T-cell (primary cell): ENCODE measurements around the gene DCAF7. TPM values are rescaled to one million over a fixed set of nuclear protein-coding genes. Genes with fewer than 3 reads are reported as not detected.

Experiments
- ATAC-seq, 4 experiments: fragments of 200-7000 bp in 3 of 4; fragments of 150-1000 bp in 1 of 4; cut with Tn5 transposase; replicated peaks in 1 of 4; 1 replicate in 3 of 4; 2 replicates in 1 of 4; pipeline ENCODE4 v1.10.0; 2021; ENCODE audit warnings: moderate library complexity in 3 of 4, mild to moderate bottlenecking in 2 of 4, moderate number of reproducible peaks in 1 of 4
- CTCF ChIA-PET, 2 donors: fragments of 300-600 bp; sonication (Branson Sonifier 250); formaldehyde crosslinking; loops; one replicate each; lab custom pipeline; 2022; ENCODE audit warnings: antibody characterized with exemption in 2 of 2; lab: Charles Lee
- POLR2A ChIA-PET, 2 donors: fragments of 300-600 bp; sonication (Branson Sonifier 250); formaldehyde crosslinking; loops; one replicate each; lab custom pipeline; 2022; ENCODE audit warnings: antibody characterized with exemption in 2 of 2; lab: Charles Lee
- DNase-seq, 35 experiments: peaks; one replicate each; pipeline versions ENCODE4 v3.0.0 to v3.0.0-alpha.2; 2013 to 2023
- H3K27ac ChIP-seq: one replicate; pipeline ENCODE4 v1.5.1; 2013; ENCODE audit warnings: low read length
- H3K27me3 ChIP-seq, 2 experiments: replicated peaks in 1 of 2; 1 replicate in 1 of 2; 2 replicates in 1 of 2; pipeline versions ENCODE4 v1.6.1 to v1.7.0; 2013; ENCODE audit warnings: low read length in 1 of 2, mixed read lengths in 1 of 2; ENCODE audit not compliant: control insufficient read depth in 2 of 2, insufficient read depth in 2 of 2; ENCODE audit errors: extremely low read depth in 1 of 2
- H3K36me3 ChIP-seq, 2 donors: 1 replicate in 1 of 2; 2 replicates in 1 of 2; pipeline versions ENCODE4 v1.6.1 to v1.7.0; 2013; ENCODE audit warnings: low read length in 1 of 2; ENCODE audit not compliant: control insufficient read depth in 2 of 2, insufficient read depth in 1 of 2; ENCODE audit errors: extremely low read depth in 1 of 2
- H3K4me1 ChIP-seq, 2 experiments: 1 replicate in 1 of 2; 2 replicates in 1 of 2; pipeline versions ENCODE4 v1.6.1 to v1.7.0; 2013; ENCODE audit warnings: low read length in 2 of 2, mixed read lengths in 1 of 2; ENCODE audit not compliant: insufficient read depth in 2 of 2, control insufficient read depth in 1 of 2; ENCODE audit errors: extremely low read depth in 1 of 2
- H3K4me3 ChIP-seq, 2 donors: 1 replicate in 1 of 2; 2 replicates in 1 of 2; pipeline versions ENCODE4 v1.5.1 to v1.7.0; 2013; ENCODE audit warnings: mild to moderate bottlenecking in 2 of 2, low read length in 1 of 2, moderate library complexity in 1 of 2; ENCODE audit not compliant: control insufficient read depth in 1 of 2; ENCODE audit errors: extremely low read depth in 1 of 2
- H3K9me3 ChIP-seq: 2 replicates; pipeline ENCODE4 v1.7.0; 2013
- H3K27ac Mint-ChIP-seq, 2 donors: one replicate each; pipeline ENCODE4 v1.8.0; 2020 to 2021; ENCODE audit warnings: mild to moderate bottlenecking in 2 of 2, mixed read lengths in 2 of 2
- H3K27me3 Mint-ChIP-seq, 2 donors: one replicate each; pipeline ENCODE4 v1.8.0; 2021 to 2022; ENCODE audit warnings: mixed read lengths in 2 of 2
- H3K36me3 Mint-ChIP-seq: one replicate; pipeline ENCODE4 v1.8.0; 2021; ENCODE audit warnings: mixed read lengths
- H3K4me1 Mint-ChIP-seq, 3 donors: one replicate each; pipeline ENCODE4 v1.8.0; 2020 to 2022; ENCODE audit warnings: mixed read lengths in 3 of 3, mild to moderate bottlenecking in 1 of 3
- H3K4me3 Mint-ChIP-seq, 3 donors: one replicate each; pipeline ENCODE4 v1.8.0; 2020 to 2022; ENCODE audit warnings: mild to moderate bottlenecking in 3 of 3, mixed read lengths in 3 of 3, moderate library complexity in 3 of 3
- H3K9me3 Mint-ChIP-seq, 3 donors: one replicate each; pipeline ENCODE4 v1.8.0; 2020 to 2022; ENCODE audit warnings: mixed read lengths in 3 of 3
- WGBS: methylation state at CpG from one replicate; pipeline ENCODE4 v1.1.5; 2013; ENCODE audit warnings: missing lambda C conversion rate; ENCODE audit not compliant: insufficient coverage; 5-methylcytosine and 5-hydroxymethylcytosine counted together
- total RNA-seq, 35 experiments: library from RNA in 6 of 35; stranded (reverse) in 6 of 35; fragments of 120-200 nt in 1 of 35; gene quantifications; one replicate each; pipeline versions ENCODE4 v1.2.1 to v1.2.4 and lab custom pipeline; 2013 to 2026

Gene DCAF7
- total RNA-seq, 5 donors from 2014 or later (not counting 1 experiment from before 2014, with no cell fraction given) = 39.5 to 84.4 (median 74.8) TPM

GRCh38 chr17:63549289-63549945 lies 860 bp upstream of the DCAF7 start:
- CTCF ChIA-PET = interaction anchor here in 1 of 2 donors (0.6 kb wide), 1 partner anchor 47 kb away, joined by 3 read pairs; no protein-coding TSS in a partner anchor
- no peaks in the 10 kb centered on the region for H3K27me3 Mint-ChIP-seq
- WGBS = 7% methylated on average over 15 of the region's 18 CpGs
- no peaks in the 10 kb centered on the region for H3K9me3 Mint-ChIP-seq
- H3K4me1 Mint-ChIP-seq = peaks cover 30 to 40% (median 36%) of the 10 kb centered on the region in 3 donors
- peak overlapping the region; percentile 99 for H3K4me3 Mint-ChIP-seq
- POLR2A ChIA-PET = interaction anchor here in 1 of 2 donors (0.6 kb wide), 1 partner anchor 317 kb away, joined by 3 read pairs; no protein-coding TSS in a partner anchor
- peak in 1 of 35 experiments; percentile 6 for DNase-seq
- H3K36me3 ChIP-seq = no peaks in the 10 kb centered on the region
- no peaks in the 10 kb centered on the region for H3K9me3 ChIP-seq
- H3K27me3 ChIP-seq = no peaks in the 10 kb centered on the region
- peaks cover 22 to 37% of the 10 kb centered on the region in 2 experiments for H3K4me1 ChIP-seq
- peak overlapping the region; percentile 99 for H3K4me3 ChIP-seq
- H3K27ac Mint-ChIP-seq = peak overlapping the region; percentile 97
- H3K27ac ChIP-seq = peak overlapping the region; percentile 95
- peak in 2 of 4 experiments; percentile 13 to 20 for ATAC-seq
- H3K36me3 Mint-ChIP-seq = peaks cover 4% of the 10 kb centered on the region

- CTCF ChIA-PET = interaction anchor here in 1 of 2 donors (1.0 to 1.5 kb wide), 4 partner anchors 18 to 159 kb away, joined by 3 to 5 read pairs (median 4); no protein-coding TSS in a partner anchor
- POLR2A ChIA-PET = no interaction called here
- no peaks in the 10 kb centered on the region for H3K27me3 Mint-ChIP-seq
- 0% methylated on average over 15 of the region's 32 CpGs for WGBS
- Histone ChIP-seq H3K4me1 (peaks cover 22 to 40% of the 10 kb centered on the region in 2 experiments), H3K36me3 (peaks cover 0 to 8% of the 10 kb centered on the region in 2 donors), H3K27me3 (no peaks in the 10 kb centered on the region), H3K9me3 (no peaks in the 10 kb centered on the region), H3K27ac (peak overlapping the region; percentile 81), H3K4me3 (peak overlapping the region; percentile 99)
- H3K4me1 Mint-ChIP-seq = peaks cover 46 to 56% (median 52%) of the 10 kb centered on the region in 3 donors
- peak overlapping the region; percentile 97 for H3K27ac Mint-ChIP-seq
- DNase-seq = peak in 1 of 35 experiments; percentile 38
- H3K36me3 Mint-ChIP-seq = peaks cover 8% of the 10 kb centered on the region
- peak in 1 of 4 experiments; percentile 0 for ATAC-seq
- H3K4me3 Mint-ChIP-seq = peak overlapping the region; percentile 99
- no peaks in the 10 kb centered on the region for H3K9me3 Mint-ChIP-seq
Observed at GRCh38 chr17:63550817-63551639, 751 bp downstream of the DCAF7 start.

- no peak for ATAC-seq
- peaks cover 15% of the 10 kb centered on the region for H3K36me3 Mint-ChIP-seq
- Histone ChIP-seq H3K27me3 (no peaks in the 10 kb centered on the region), H3K9me3 (no peaks in the 10 kb centered on the region), H3K4me3 (peak overlapping the region; percentile 51 to 99), H3K27ac (no peak overlapping the region), H3K36me3 (peaks cover 0 to 8% of the 10 kb centered on the region in 2 donors), H3K4me1 (peaks cover 22 to 44% of the 10 kb centered on the region in 2 experiments)
- H3K4me1 Mint-ChIP-seq = peaks cover 55 to 68% (median 60%) of the 10 kb centered on the region in 3 donors
- DNase-seq = no peak
- no peaks in the 10 kb centered on the region for H3K9me3 Mint-ChIP-seq
- POLR2A ChIA-PET = no interaction called here
- CTCF ChIA-PET = interaction anchor here in 1 of 2 donors (0.6 to 1.2 kb wide), 4 partner anchors 17 to 382 kb away, joined by 3 to 4 read pairs (median 4); no protein-coding TSS in a partner anchor
- no CpG with 5 or more reads among the region's 6 CpGs for whole genome bisulfite sequencing
- peak overlapping the region; percentile 99 for H3K4me3 Mint-ChIP-seq
- H3K27me3 Mint-ChIP-seq = no peaks in the 10 kb centered on the region
- peak overlapping the region in 1 of 2 donors; percentile 66 for H3K27ac Mint-ChIP-seq
Observed at GRCh38 chr17:63552211-63552610, 1.9 kb downstream of the DCAF7 start.

GRCh38 chr17:63555500-63556156 lies 5.4 kb downstream of the DCAF7 start:
- Mint-ChIP-seq H3K27ac (peak overlapping the region in 1 of 2 donors; percentile 3), H3K4me1 (peaks cover 79 to 85% (median 81%) of the 10 kb centered on the region in 3 donors), H3K4me3 (peak overlapping the region in 1 of 3 donors; percentile 36), H3K9me3 (no peaks in the 10 kb centered on the region), H3K36me3 (peaks cover 16% of the 10 kb centered on the region), H3K27me3 (no peaks in the 10 kb centered on the region)
- Histone ChIP-seq H3K9me3 (no peaks in the 10 kb centered on the region), H3K27me3 (no peaks in the 10 kb centered on the region), H3K4me1 (peaks cover 22 to 40% of the 10 kb centered on the region in 2 experiments), H3K27ac (no peak overlapping the region), H3K36me3 (peaks cover 0 to 8% of the 10 kb centered on the region in 2 donors), H3K4me3 (no peak overlapping the region)
- ATAC-seq = no peak
- CTCF ChIA-PET = no interaction called here
- DNase-seq = no peak
- WGBS = 100% methylated on average over 2 of the region's 7 CpGs
- POLR2A ChIA-PET = no interaction called here

GRCh38 chr17:63557416-63557815 lies 7.1 kb downstream of the DCAF7 start:
- Histone ChIP-seq H3K36me3 (peaks cover 0 to 8% of the 10 kb centered on the region in 2 donors), H3K27ac (no peak overlapping the region), H3K27me3 (no peaks in the 10 kb centered on the region), H3K9me3 (no peaks in the 10 kb centered on the region), H3K4me3 (no peak overlapping the region), H3K4me1 (peaks cover 15 to 33% of the 10 kb centered on the region in 2 experiments)
- ChIA-PET POLR2A (no interaction called here), CTCF (no interaction called here)
- no peak for DNase-seq
- ATAC-seq = no peak
- peaks cover 85 to 87% (median 87%) of the 10 kb centered on the region in 3 donors for H3K4me1 Mint-ChIP-seq
- H3K27me3 Mint-ChIP-seq = no peaks in the 10 kb centered on the region
- no peaks in the 10 kb centered on the region for H3K9me3 Mint-ChIP-seq
- H3K4me3 Mint-ChIP-seq = no peak overlapping the region
- no peak overlapping the region for H3K27ac Mint-ChIP-seq
- peaks cover 16% of the 10 kb centered on the region for H3K36me3 Mint-ChIP-seq
- no CpG with 5 or more reads among the region's 2 CpGs for WGBS

- POLR2A ChIA-PET = no interaction called here
- no peaks in the 10 kb centered on the region for H3K27me3 ChIP-seq
- Mint-ChIP-seq H3K9me3 (no peaks in the 10 kb centered on the region), H3K36me3 (peaks cover 12% of the 10 kb centered on the region), H3K4me1 (peaks cover 83 to 87% (median 84%) of the 10 kb centered on the region in 3 donors), H3K4me3 (no peak overlapping the region), H3K27me3 (no peaks in the 10 kb centered on the region), H3K27ac (no peak overlapping the region)
- no peak for DNase-seq
- CTCF ChIA-PET = no interaction called here
- no peak for ATAC-seq
- H3K4me1 ChIP-seq = peaks cover 13 to 30% of the 10 kb centered on the region in 2 experiments
- H3K36me3 ChIP-seq = peaks cover 0 to 8% of the 10 kb centered on the region in 2 donors
- no peaks in the 10 kb centered on the region for H3K9me3 ChIP-seq
- H3K27ac ChIP-seq = no peak overlapping the region
- no peak overlapping the region for H3K4me3 ChIP-seq
- no CpG with 5 or more reads among the region's 3 CpGs for WGBS
Observed at GRCh38 chr17:63558441-63558840, 8.2 kb downstream of the DCAF7 start.
